Adrenal gland (tissue), 5 donors: ENCODE data around the gene TACC2.

Experiments used
- CTCF ChIP-seq, 6 experiments: fragments of 450-650 bp in 4 of 6; fragments of 200-600 bp in 2 of 6; sonication (generic) in 1 of 6; IDR thresholded peaks; 1 replicate in 5 of 6; 2 replicates in 1 of 6; pipeline versions ENCODE4 v1.5.1 to v1.8.0; 2016 to 2021; ENCODE audit warnings: antibody characterized with exemption in 6 of 6, mild to moderate bottlenecking in 2 of 6, moderate library complexity in 1 of 6
- POLR2A ChIP-seq, 2 donors: fragments of 450-650 bp; IDR thresholded peaks; one replicate each; pipeline ENCODE4 v1.6.1; 2017; ENCODE audit warnings: antibody characterized with exemption in 2 of 2, mild to moderate bottlenecking in 2 of 2, moderate library complexity in 1 of 2
- donor health status: DM: no; HTN: no; CAD: no.

GRCh38 chr10:122073508-122073907, 84.5 kb downstream of the TACC2 start:
- TF ChIP-seq CTCF (IDR thresholded peaks at IDR 0.05) (no peak), POLR2A (IDR thresholded peaks at IDR 0.05) (no peak)
